ENCODE measurements around the gene CYSRT1. TPM values are rescaled to one million over a fixed set of nuclear protein-coding genes. Genes with fewer than 3 reads are reported as not detected.

Gene CYSRT1
- total and polyA plus RNA-seq, 2 donors (not counting 1 experiment from before 2014, with no cell fraction given) = 0.19 to 0.66 TPM

GRCh38 chr9:137201205-137201868 is 23.6 kb upstream of the CYSRT1 start:
- Histone ChIP-seq H3K36me3 (ENCODE audit: control insufficient read depth, insufficient read depth, low read length) (no peaks in the 10 kb centered on the region), H3K9ac (ENCODE audit: insufficient read depth, low read length) (peak overlapping the region; percentile 61), H3K4me3 (replicated peaks in 1 of 4; ENCODE audit: control extremely low read depth in 1 of 4, insufficient read depth in 1 of 4, low read depth in 3 of 4, low read length in 4 of 4) (peak overlapping the region; percentile 47 to 72 (median 60)), H2AFZ (ENCODE audit: low read length) (no peak overlapping the region), H3K4me1 (ENCODE audit: control insufficient read depth, extremely low read depth, insufficient read depth, low read length) (peaks cover 18% of the 10 kb centered on the region), H4K20me1 (ENCODE audit: control insufficient read depth, extremely low read depth, insufficient read depth, low read length) (no peaks in the 10 kb centered on the region), H3K9me3 (ENCODE audit: control insufficient read depth, insufficient read depth, low read depth, low read length) (no peaks in the 10 kb centered on the region), H3K27me3 (ENCODE audit: control insufficient read depth, insufficient read depth, low read length) (no peaks in the 10 kb centered on the region), H3K27ac (ENCODE audit: insufficient read depth, low read length) (peak overlapping the region; percentile 24), H3K79me2 (ENCODE audit: control insufficient read depth, insufficient read depth, low read length) (peaks cover 35% of the 10 kb centered on the region), H3K4me2 (ENCODE audit: extremely low read depth, insufficient read depth, low read length) (peak overlapping the region; percentile 20)
- DNase-seq (ENCODE audit: low read depth in 2 of 2) = no peak
- TF ChIP-seq CTCF (conservative IDR thresholded peaks at IDR 0.05 in 1 of 2, IDR thresholded peaks at IDR 0.05 in 1 of 2; ENCODE audit: low read depth in 1 of 2, low read length in 2 of 2) = no peak

- no peak overlapping the region for H3K4me2 ChIP-seq (ENCODE audit: extremely low read depth, insufficient read depth, low read length)
- H3K9me3 ChIP-seq (ENCODE audit: control insufficient read depth, insufficient read depth, low read depth, low read length) = no peaks in the 10 kb centered on the region
- H4K20me1 ChIP-seq (ENCODE audit: control insufficient read depth, extremely low read depth, insufficient read depth, low read length) = no peaks in the 10 kb centered on the region
- no peak overlapping the region for H3K9ac ChIP-seq (ENCODE audit: insufficient read depth, low read length)
- no peak overlapping the region for H3K4me3 ChIP-seq (replicated peaks in 1 of 4; ENCODE audit: control extremely low read depth in 1 of 4, insufficient read depth in 1 of 4, low read depth in 3 of 4, low read length in 4 of 4)
- DNase-seq (ENCODE audit: low read depth in 2 of 2) = no peak
- no peak overlapping the region for H2AFZ ChIP-seq (ENCODE audit: low read length)
- no peak overlapping the region for H3K27ac ChIP-seq (ENCODE audit: insufficient read depth, low read length)
- no peak for TF ChIP-seq CTCF (conservative IDR thresholded peaks at IDR 0.05 in 1 of 2, IDR thresholded peaks at IDR 0.05 in 1 of 2; ENCODE audit: low read depth in 1 of 2, low read length in 2 of 2)
- no peak for TF ChIP-seq EZH2 (IDR thresholded peaks at IDR 0.05; ENCODE audit: low read length, missing control alignments)
- peaks cover 48% of the 10 kb centered on the region for H3K79me2 ChIP-seq (ENCODE audit: control insufficient read depth, insufficient read depth, low read length)
- no peaks in the 10 kb centered on the region for H3K27me3 ChIP-seq (ENCODE audit: control insufficient read depth, insufficient read depth, low read length)
- H3K4me1 ChIP-seq (ENCODE audit: control insufficient read depth, extremely low read depth, insufficient read depth, low read length) = peaks cover 21% of the 10 kb centered on the region
- H3K36me3 ChIP-seq (ENCODE audit: control insufficient read depth, insufficient read depth, low read length) = no peaks in the 10 kb centered on the region
Measured at GRCh38 chr9:137202966-137203365, 22.0 kb upstream of the CYSRT1 start.

- Histone ChIP-seq H3K4me2 (ENCODE audit: extremely low read depth, insufficient read depth, low read length) (peak overlapping the region; percentile 89), H4K20me1 (ENCODE audit: control insufficient read depth, extremely low read depth, insufficient read depth, low read length) (no peaks in the 10 kb centered on the region), H3K27me3 (ENCODE audit: control insufficient read depth, insufficient read depth, low read length) (no peaks in the 10 kb centered on the region), H3K9ac (ENCODE audit: insufficient read depth, low read length) (peak overlapping the region; percentile 93), H3K4me1 (ENCODE audit: control insufficient read depth, extremely low read depth, insufficient read depth, low read length) (peaks cover 20% of the 10 kb centered on the region), H3K27ac (ENCODE audit: insufficient read depth, low read length) (peak overlapping the region; percentile 82), H3K9me3 (ENCODE audit: control insufficient read depth, insufficient read depth, low read depth, low read length) (no peaks in the 10 kb centered on the region), H2AFZ (ENCODE audit: low read length) (peak overlapping the region; percentile 71), H3K4me3 (replicated peaks in 1 of 4; ENCODE audit: control extremely low read depth in 1 of 4, insufficient read depth in 1 of 4, low read depth in 3 of 4, low read length in 4 of 4) (peak overlapping the region; percentile 84 to 99 (median 97)), H3K36me3 (ENCODE audit: control insufficient read depth, insufficient read depth, low read length) (no peaks in the 10 kb centered on the region), H3K79me2 (ENCODE audit: control insufficient read depth, insufficient read depth, low read length) (peaks cover 48% of the 10 kb centered on the region)
- TF ChIP-seq EZH2 (IDR thresholded peaks at IDR 0.05; ENCODE audit: low read length, missing control alignments) = no peak
- TF ChIP-seq CTCF (conservative IDR thresholded peaks at IDR 0.05 in 1 of 2, IDR thresholded peaks at IDR 0.05 in 1 of 2; ENCODE audit: low read depth in 1 of 2, low read length in 2 of 2) = no peak
- DNase-seq (ENCODE audit: low read depth in 2 of 2) = no peak
Measured at GRCh38 chr9:137204731-137205125, 20.2 kb upstream of the CYSRT1 start.

Measured in fibroblast of lung (primary cell).